GM21576 (cell line): ENCODE measurements around the gene PTH1R.

Source experiments
- ATAC-seq: cut with Tn5 transposase; IDR thresholded peaks from one replicate; pipeline ENCODE4 v1.9.1; 2021; ENCODE audit warnings: mild to moderate bottlenecking, moderate library complexity; ENCODE audit not compliant: unreplicated experiment

The PTH1R gene

GRCh38 chr3:46849686-46850467 is 27.6 kb upstream of the PTH1R start:
- no peak for ATAC-seq

- ATAC-seq: no peak
Observed at GRCh38 chr3:46850468-46850779, 27.1 kb upstream of the PTH1R start.

- ATAC-seq: no peak
Observed at GRCh38 chr3:46851364-46852333, 25.9 kb upstream of the PTH1R start.

- ATAC-seq: no peak
Observed at GRCh38 chr3:46852334-46852720, 25.2 kb upstream of the PTH1R start.

- ATAC-seq: no peak
Observed at GRCh38 chr3:46852839-46853355, 24.6 kb upstream of the PTH1R start.

GRCh38 chr3:46853441-46854415 is 23.8 kb upstream of the PTH1R start:
- ATAC-seq: no peak

- ATAC-seq: no peak
Observed at GRCh38 chr3:46854555-46854991, 22.9 kb upstream of the PTH1R start.

- ATAC-seq: no peak
Observed at GRCh38 chr3:46856576-46857471, 20.7 kb upstream of the PTH1R start.

- ATAC-seq: no peak
Observed at GRCh38 chr3:46857485-46858341, 19.8 kb upstream of the PTH1R start.

- no peak for ATAC-seq
Observed at GRCh38 chr3:46858456-46858855, 19.1 kb upstream of the PTH1R start.

GRCh38 chr3:46859001-46859710 is 18.4 kb upstream of the PTH1R start:
- no peak for ATAC-seq

- no peak for ATAC-seq
Observed at GRCh38 chr3:46860017-46860809, 17.3 kb upstream of the PTH1R start.

GRCh38 chr3:46860810-46861604 is 16.5 kb upstream of the PTH1R start:
- ATAC-seq: no peak

GRCh38 chr3:46861605-46862368 is 15.7 kb upstream of the PTH1R start:
- no peak for ATAC-seq

GRCh38 chr3:46862369-46863025 is 15.0 kb upstream of the PTH1R start:
- no peak for ATAC-seq
